Hepatocyte (in vitro differentiated cells): ENCODE results near the gene DCAF5. TPM values are rescaled to one million over a fixed set of nuclear protein-coding genes. Genes with fewer than 3 reads are reported as not detected.

Experiments
- DNase-seq: peaks from one replicate; pipeline ENCODE4 v3.0.0-alpha.2; 2016; ENCODE audit warnings: low spot score
- H2AFZ ChIP-seq: fragments of 200-600 bp; sonication (generic); 2 replicates; pipeline ENCODE4 v1.6.0; 2016; ENCODE audit warnings: antibody characterized with exemption, mild to moderate bottlenecking
- H3K27ac ChIP-seq: fragments of 200-600 bp; sonication (generic); 2 replicates; pipeline ENCODE4 v1.5.1; 2016; ENCODE audit warnings: mild to moderate bottlenecking
- H3K27me3 ChIP-seq: fragments of 200-600 bp; sonication (generic); 2 replicates; pipeline ENCODE4 v1.6.1; 2016
- H3K36me3 ChIP-seq: fragments of 200-600 bp; sonication (generic); replicated peaks from 2 replicates; pipeline ENCODE4 v1.5.1; 2016; ENCODE audit warnings: low read depth; ENCODE audit not compliant: insufficient read depth
- H3K4me1 ChIP-seq: fragments of 200-600 bp; sonication (generic); 2 replicates; pipeline ENCODE4 v1.5.1; 2016; ENCODE audit warnings: mild to moderate bottlenecking, moderate library complexity; ENCODE audit not compliant: insufficient read depth
- H3K4me2 ChIP-seq: fragments of 200-600 bp; sonication (generic); 2 replicates; pipeline ENCODE4 v1.6.0; 2016
- H3K4me3 ChIP-seq: fragments of 200-600 bp; sonication (generic); 2 replicates; pipeline ENCODE4 v1.5.1; 2016; ENCODE audit warnings: mild to moderate bottlenecking
- H3K79me2 ChIP-seq: fragments of 200-600 bp; sonication (generic); 2 replicates; pipeline ENCODE4 v1.6.0; 2017; ENCODE audit warnings: mild to moderate bottlenecking
- H3K9me2 ChIP-seq: fragments of 200-600 bp; sonication (generic); replicated peaks from 2 replicates; pipeline ENCODE4 v1.6.0; 2017; ENCODE audit warnings: mild to moderate bottlenecking; ENCODE audit not compliant: insufficient read depth
- H3K9me3 ChIP-seq: fragments of 200-600 bp; sonication (generic); 2 replicates; pipeline ENCODE4 v1.5.1; 2016; ENCODE audit warnings: low read depth, mild to moderate bottlenecking
- H4K20me1 ChIP-seq: fragments of 200-600 bp; sonication (generic); 2 replicates; pipeline ENCODE4 v1.6.0; 2016; ENCODE audit warnings: mild to moderate bottlenecking; ENCODE audit not compliant: insufficient read depth, poor library complexity, severe bottlenecking
- CTCF ChIP-seq: fragments of 200-600 bp; sonication (generic); IDR thresholded peaks from 2 replicates; pipeline ENCODE4 v1.5.1; 2016; ENCODE audit warnings: antibody characterized with exemption, mild to moderate bottlenecking; ENCODE audit not compliant: poor library complexity
- EZH2 ChIP-seq: fragments of 200-600 bp; sonication (generic); IDR thresholded peaks from 2 replicates; pipeline ENCODE4 v1.6.1; 2016; ENCODE audit warnings: antibody characterized with exemption, mild to moderate bottlenecking, borderline replicate concordance
- EZH2phosphoT487 ChIP-seq: fragments of 200-600 bp; sonication (generic); IDR thresholded peaks from one replicate; pipeline ENCODE4 v1.6.1; 2018; ENCODE audit warnings: antibody characterized with exemption, mild to moderate bottlenecking, low read depth, moderate library complexity; ENCODE audit not compliant: unreplicated experiment, severe bottlenecking
- whole genome bisulfite sequencing: methylation state at CpG from one replicate; pipeline ENCODE4 v1.1.6; 2016; ENCODE audit warnings: low lambda C conversion rate; ENCODE audit errors: missing lambda C conversion rate; 5-methylcytosine and 5-hydroxymethylcytosine counted together
- polyA plus RNA-seq: library from polyadenylated mRNA; unstranded; fragments of >200 nt; fragmentation: Nextera tagmentation; extraction: Ambion mirVana; gene quantifications from 2 replicates; pipeline ENCODE4 v1.2.1, GENCODE V29; 2016
- total RNA-seq: library from RNA; depleted of rRNA; stranded (reverse); fragments of >200 nt; gene quantifications from 2 replicates; pipeline ENCODE4 v1.2.3, GENCODE V29; 2014

DCAF5 gene
- total and polyA plus RNA-seq, 2 experiments from 2014 or later: 34.4 to 47.6 TPM

- Histone ChIP-seq H3K27me3 (no peaks in the 10 kb centered on the region), H3K4me1 (peaks cover 37% of the 10 kb centered on the region), H3K4me2 (no peak overlapping the region), H3K36me3 (no peaks in the 10 kb centered on the region), H3K9me2 (no peaks in the 10 kb centered on the region), H4K20me1 (no peaks in the 10 kb centered on the region), H3K79me2 (peaks cover 33% of the 10 kb centered on the region), H3K4me3 (no peak overlapping the region), H3K27ac (peak overlapping the region; percentile 71), H3K9me3 (no peaks in the 10 kb centered on the region), H2AFZ (no peak overlapping the region)
- TF ChIP-seq CTCF (no peak), EZH2phosphoT487 (no peak), EZH2 (no peak)
- DNase-seq: no peak
Measured at GRCh38 chr14:69092840-69093422, 60.0 kb downstream of the DCAF5 start.

- H3K27me3 ChIP-seq: no peaks in the 10 kb centered on the region
- H3K9me2 ChIP-seq: no peaks in the 10 kb centered on the region
- DNase-seq: no peak
- no peaks in the 10 kb centered on the region for H4K20me1 ChIP-seq
- no peak overlapping the region for H3K4me3 ChIP-seq
- H3K36me3 ChIP-seq: no peaks in the 10 kb centered on the region
- H3K27ac ChIP-seq: no peak overlapping the region
- 89% methylated on average over 8 of the region's 8 CpGs for WGBS
- no peaks in the 10 kb centered on the region for H3K9me3 ChIP-seq
- no peak overlapping the region for H2AFZ ChIP-seq
- peaks cover 49% of the 10 kb centered on the region for H3K4me1 ChIP-seq
- H3K79me2 ChIP-seq: peaks cover 31% of the 10 kb centered on the region
- no peak overlapping the region for H3K4me2 ChIP-seq
- TF ChIP-seq EZH2 (no peak), CTCF (no peak), EZH2phosphoT487 (no peak)
Measured at GRCh38 chr14:69091695-69092094, 61.2 kb downstream of the DCAF5 start.

GRCh38 chr14:69091006-69091405, 61.9 kb downstream of the DCAF5 start:
- Histone ChIP-seq H3K4me2 (no peak overlapping the region), H3K79me2 (peaks cover 30% of the 10 kb centered on the region), H3K9me2 (no peaks in the 10 kb centered on the region), H4K20me1 (no peaks in the 10 kb centered on the region), H3K4me3 (no peak overlapping the region), H2AFZ (no peak overlapping the region), H3K4me1 (peaks cover 49% of the 10 kb centered on the region), H3K27ac (no peak overlapping the region), H3K9me3 (no peaks in the 10 kb centered on the region), H3K27me3 (no peaks in the 10 kb centered on the region), H3K36me3 (no peaks in the 10 kb centered on the region)
- TF ChIP-seq EZH2phosphoT487 (no peak), EZH2 (no peak), CTCF (no peak)
- DNase-seq: no peak
